Cerebellar cortex (tissue), 1 donor: ENCODE measurements around the gene PTGR2.
"Not testable (repeated sequence)": the region's sequence is repeated elsewhere in the genome, so short reads cannot be mapped to it uniquely, and the experiment has no call there.

ENCODE experiments used
- DNase-seq: peaks from one replicate; pipeline ENCODE4 v3.0.0-alpha.2; 2015; ENCODE audit warnings: low spot score

PTGR2 gene

DNA sequence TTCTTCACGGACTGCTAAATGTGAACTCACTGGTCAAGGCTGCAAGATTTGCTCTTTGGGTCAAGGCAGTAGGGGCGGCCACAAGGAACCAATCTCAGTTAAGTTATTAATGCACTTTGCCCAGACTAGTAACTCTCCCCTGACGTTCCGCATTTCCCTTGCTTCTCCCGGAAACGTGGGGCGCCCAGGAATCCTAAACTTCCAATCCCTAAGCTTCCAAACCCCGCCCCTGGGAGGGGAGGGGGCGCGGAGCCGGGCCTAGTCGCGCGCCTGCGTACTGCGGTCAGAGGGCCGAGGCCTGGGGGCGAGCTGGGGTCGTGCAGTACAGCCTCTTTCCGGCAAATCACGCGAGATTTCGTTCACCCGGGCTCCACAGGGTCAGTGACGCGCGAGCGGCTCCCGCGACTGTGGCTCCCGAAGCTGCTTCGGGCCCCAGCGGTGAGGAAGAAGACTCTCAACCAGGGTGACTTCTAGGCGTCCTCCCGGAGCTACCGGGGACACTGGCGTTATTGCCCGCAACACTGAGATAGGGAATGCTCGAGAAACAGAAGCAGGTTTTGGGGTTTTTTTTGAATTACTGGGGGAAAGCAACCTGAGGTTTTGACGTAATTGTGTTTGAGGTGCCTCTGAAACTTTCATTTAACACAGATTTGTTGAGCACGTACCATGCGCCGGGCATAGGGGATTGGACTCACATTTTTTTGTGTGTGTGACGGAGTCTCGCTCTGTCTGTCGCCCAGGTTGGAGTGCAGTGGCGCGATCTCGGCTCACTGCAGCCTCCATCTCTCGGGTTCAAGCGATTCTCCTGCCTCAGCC lies at the start of gene PTGR2:
Gene PTGR2, plus strand, starts transcription at position 265 of the 816 bp plus-strand sequence. CDS start 7,032 bp downstream, outside the sequence.
- peak; percentile 96 for DNase-seq

DNA sequence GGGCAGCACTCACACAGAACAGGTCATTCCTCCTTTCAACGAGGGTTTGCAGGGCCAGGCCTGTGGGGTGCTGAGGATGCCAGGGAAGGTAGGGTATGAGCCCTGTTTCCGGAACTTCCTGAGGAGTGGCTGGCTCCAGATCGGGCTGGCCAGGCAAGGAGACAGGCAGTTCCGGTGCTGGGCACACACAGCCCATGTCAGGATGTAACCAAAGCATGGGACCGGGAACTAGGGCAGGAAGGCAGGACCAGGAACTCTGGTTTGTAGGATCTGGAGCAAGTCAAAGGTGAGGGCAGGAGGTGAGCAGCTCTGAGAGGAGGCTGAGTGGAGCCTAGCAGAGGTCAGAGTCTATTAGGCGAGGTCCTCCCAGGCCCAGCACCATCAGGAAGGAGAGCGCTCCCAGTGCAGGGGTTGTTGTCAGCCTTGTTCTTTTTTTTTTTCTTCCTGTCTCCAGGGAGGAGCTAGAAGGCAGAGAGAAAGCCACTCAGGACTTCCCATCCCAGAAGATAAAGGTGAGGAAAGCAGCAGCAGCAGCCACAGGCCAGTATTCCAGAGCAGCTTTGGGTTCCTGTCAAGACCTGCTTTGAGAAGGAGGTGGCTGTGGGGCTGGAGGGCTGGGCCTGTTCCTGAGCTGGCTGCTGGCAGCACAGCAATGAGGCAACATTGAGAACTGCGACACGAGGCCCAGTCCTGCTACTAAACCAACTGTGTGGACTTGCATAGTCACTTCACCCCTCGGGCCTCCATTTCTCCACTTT lies 49.0 kb upstream of the PTGR2 start:
- DNase-seq = no peak

DNA sequence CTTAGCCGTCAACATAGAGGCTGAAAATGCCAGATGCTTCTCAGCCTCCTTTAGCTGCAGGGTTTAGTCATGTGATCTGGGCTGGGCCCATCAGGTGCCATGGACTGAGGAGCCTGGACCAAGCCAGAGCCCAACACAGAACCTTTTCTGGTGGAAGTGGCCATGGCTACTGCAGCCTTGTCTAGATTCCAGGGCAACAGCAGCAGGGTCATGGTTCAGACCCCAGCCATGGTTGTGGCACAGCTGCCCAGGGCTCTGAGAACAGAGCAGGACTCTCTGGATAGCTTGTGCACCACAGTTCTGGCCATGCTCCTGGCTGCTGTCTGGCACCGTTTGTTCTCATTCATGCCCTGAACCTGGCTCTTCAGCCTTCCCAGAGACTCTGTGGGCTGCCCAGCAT lies 47.0 kb upstream of the PTGR2 start:
- no peak for DNase-seq

DNA sequence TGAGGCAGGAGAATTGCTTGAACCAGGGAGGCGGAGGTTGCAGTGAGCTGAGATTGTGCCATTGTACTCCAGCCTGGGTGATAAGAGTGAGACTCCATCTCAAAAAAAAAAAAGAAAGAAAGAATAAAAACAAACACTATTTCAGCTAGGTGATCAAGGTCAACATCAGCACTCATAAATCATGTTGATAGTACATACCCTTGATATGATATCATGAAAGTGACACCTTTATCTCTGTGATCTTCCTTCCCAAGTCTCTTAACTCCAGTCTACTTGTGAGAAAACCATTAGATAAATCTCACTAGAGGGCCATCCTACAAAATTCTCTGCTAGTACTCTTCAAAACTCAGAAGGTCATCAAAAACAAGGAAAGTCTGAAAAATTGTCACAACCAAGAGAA lies 44.2 kb upstream of the PTGR2 start:
- no peak for DNase-seq

DNA sequence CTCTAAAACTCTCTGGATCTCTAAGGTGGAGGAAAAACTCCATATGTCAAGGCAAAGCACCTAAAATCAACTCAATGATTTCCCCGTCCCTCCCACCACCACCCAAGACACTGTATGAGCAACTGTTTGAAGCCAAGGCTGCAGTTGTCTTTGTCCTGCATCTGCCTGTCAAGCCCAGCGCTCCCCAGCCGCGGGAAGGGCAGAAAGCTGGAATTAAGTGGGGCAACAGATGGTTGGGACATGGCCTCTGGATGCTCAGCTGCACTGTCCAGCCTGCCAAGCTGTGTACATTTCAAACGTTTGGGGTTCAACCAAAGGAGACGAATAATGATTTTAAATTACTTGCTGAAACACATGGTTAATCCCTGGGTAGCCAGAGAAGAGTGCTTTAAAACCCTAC lies 42.2 kb upstream of the PTGR2 start:
- no peak for DNase-seq

DNA sequence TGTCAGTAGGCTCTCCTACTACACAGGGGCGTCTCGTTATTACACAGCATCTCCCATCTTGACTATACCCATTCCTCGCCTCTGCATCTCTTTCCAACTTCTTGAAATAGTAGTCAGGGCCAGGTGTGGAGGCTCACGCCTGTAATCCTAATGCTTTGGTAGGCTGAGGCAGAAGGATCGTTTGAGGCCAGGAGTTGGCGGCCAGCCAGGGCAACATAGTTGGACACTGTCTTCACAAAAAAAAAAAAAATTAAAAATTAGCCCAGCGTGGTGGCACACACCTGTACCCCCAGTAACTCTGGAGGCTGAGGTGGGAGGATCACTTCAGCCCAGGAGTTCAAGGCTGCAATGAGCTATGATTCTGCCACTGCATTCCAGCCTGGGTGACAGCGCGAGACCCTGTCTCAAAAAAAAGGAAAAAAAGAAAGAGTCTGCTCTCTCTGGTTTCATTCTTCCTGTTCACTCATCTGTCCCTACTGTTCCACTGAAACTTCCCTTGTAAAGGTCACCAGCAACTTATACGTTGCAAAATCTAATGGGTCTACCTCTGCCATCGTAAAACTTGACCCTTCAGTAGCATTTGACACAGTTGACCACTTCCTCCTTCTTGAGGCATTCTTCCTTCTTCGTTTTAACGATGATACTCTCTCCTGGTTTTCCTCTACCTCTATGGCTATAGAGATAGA lies 41.0 kb upstream of the PTGR2 start:
- no peak for DNase-seq

DNA sequence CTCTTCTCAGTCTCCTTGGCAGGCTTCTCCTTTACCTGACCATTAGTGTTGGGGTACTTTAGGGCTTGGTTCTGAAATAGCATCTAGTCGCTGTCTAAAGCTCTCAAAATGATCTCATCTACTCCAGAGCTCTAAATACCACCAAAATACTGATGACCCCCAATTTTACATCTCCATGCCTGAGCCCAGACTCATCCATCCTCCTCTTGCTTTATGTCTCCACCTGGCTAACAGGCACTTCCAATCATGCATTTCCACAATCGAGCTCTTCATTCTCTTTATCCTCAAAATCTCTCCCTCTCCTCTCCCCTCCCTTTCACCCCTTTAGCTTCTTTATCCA lies 40.5 kb upstream of the PTGR2 start:
- no peak for DNase-seq

DNA sequence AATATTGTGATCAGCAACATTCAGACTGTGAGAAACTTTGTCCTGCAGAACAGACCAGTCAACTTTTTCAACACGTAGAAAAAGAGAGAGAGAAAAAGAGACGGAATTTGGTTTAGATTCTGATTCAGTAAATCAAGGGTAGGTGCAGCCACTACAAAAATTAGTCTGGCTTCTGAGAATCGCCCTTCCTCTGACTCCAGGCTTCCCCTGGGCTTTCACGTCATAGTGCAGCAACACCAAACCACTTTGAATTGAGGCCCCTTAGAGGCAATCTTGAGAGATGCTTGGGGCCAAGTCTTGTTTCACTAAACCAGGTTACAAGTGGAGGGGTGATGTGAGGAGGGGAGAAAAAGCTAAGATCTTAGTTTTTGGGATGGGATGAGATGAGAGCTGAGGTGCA lies 37.5 kb upstream of the PTGR2 start:
- DNase-seq = no peak

DNA sequence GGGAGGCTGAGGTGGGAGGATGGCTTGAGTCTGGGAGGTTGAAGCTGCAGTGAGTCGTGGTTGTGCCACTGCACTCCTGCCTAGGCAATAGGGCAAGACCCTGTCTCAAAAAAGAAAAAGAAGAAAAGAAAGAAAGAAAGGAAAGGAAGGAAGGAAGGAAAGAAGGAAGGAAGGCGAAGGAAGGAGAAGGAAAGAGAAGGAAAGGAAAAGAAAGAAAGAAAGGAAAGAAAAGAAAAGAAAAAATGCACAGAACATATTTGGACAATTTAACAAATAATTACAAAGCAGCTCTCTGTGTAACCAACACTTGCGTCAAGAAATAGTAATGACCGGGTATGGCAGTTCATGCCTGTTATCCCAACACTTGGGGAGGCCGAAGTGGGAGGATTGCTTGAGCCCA lies 35.8 kb upstream of the PTGR2 start:
- no peak for DNase-seq

DNA sequence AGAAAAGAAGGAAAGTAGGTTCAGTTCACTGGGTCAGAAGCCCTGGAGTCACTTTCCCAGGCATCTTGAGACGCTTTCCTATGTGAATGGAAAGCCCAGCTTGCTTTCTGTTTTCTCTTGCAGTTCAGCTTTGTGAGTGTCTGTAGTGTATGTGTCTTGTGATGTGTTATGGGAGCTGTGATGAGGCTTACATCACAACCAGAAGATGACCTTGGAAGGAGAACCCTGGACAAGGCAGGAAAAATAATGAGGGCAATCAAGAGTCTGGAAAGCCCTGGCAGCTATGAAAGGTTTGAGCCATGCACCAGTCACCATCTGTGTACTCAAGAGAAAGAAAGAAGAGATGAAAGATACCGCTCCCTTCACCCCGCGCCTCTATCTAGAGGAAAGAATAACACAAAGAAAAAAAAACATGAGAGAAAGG lies 35.2 kb upstream of the PTGR2 start:
- DNase-seq = no peak

DNA sequence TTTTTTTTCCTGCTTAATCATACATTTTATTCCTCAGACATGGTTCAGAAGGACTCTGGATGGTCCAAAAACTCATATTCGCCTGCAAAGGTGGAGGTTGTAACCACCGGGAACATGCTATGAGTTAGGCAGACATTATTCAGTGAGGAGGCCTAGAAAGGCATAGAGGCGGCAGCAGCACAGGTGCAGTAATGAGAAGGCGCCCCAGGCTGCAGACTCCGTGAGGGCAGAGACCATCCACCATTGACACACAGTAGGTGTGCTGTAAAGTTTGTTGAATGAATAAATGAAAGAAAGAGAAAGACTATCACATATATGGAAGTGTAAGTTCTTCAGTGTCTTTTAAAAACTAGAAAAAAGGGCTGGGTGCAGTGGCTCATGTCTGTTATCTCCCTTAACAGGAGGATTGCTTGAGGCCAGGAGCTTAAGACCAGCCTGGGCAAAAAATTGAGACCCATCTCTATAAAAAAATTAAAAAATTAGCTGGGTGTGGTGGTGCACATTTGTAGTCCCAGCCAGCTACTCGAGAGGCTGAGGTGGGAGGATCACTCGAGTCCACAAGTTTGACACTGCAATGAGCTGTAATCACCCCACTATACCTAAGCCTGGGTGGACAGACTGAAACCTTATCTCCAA lies 34.5 kb upstream of the PTGR2 start:
- no peak for DNase-seq

DNA sequence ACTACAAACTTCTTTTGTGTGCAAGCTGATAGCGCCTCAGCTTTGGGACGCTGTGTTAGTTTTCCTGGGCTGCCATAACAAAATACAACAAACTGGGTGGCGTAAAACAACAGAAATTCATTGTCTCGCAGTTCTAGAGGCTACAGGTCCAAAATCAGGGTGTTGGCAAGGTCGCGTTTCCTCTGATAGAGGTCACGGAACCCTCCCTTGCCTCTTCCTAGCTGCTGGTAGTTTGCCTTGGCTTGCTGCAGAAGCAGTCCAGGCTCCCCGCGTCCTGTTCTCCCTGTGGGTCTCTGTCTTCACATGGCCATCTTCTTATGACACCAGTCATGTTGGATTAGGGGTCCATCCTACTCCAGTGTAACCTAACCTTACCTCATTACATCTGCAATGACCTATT lies 32.8 kb upstream of the PTGR2 start:
- DNase-seq = no peak

DNA sequence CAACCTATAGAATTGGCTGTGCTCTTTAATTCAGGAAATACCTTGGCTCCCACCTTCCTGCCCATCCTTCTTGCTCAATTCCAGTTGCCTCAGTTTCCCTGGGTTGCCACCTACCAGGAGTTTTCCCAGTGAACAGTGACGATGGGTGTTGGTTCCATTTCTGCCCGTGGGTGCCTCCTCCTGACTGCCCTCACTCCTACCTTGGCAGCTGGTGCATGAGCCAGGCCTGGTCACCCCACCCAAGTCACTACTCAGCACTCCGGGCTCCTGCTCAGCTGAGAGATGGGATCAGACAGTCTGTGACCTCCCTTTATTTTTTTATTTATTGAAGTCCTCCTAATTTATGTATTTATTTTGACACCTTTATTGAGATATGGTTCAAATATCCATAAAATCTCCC lies 31.0 kb upstream of the PTGR2 start:
- DNase-seq = no peak

DNA sequence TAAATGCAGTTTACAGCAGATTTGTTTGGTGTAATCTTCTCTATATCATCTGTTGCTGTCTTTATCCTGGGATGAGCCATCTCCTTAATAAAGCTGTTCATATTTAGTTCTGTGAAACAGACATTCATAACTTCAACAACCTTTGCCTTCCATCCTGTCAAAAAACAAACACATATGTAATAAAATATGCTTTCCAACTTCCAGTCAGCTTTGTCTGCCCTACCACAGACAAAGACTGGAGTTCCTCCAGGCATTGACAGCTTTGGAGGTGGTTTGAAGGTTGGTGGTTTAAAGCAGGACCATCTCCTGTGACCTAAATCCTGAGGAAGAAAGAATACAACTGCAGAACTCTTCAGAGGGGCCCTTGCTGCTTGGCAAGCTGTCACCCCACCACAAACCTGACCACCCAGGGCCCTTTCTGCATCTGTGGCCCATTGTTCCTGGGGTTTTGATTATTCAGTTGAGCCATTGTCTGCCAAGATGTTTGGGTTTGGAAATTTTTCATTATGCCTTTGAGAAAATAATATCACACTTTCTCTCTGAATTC lies 28.2 kb upstream of the PTGR2 start:
- DNase-seq = no peak

DNA sequence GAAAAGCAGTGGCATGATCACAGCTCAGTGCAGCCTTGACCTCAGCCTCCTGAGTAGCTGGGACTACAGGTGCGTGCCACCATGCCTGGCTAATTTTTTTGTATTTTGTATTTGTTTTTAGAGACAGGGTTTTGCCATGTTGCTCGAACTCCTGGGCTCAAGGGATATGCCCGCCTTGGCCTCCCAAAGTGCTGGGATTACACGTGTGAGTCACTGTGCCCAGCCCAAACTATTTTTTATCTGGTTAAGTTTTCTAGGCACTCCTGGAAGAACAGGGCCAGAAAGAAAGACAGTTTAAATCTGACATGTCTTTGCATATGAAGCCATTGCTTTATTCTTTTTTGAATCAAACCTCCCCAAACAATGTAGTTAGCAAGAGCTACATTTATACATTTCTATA lies 27.5 kb upstream of the PTGR2 start:
- no peak for DNase-seq

DNA sequence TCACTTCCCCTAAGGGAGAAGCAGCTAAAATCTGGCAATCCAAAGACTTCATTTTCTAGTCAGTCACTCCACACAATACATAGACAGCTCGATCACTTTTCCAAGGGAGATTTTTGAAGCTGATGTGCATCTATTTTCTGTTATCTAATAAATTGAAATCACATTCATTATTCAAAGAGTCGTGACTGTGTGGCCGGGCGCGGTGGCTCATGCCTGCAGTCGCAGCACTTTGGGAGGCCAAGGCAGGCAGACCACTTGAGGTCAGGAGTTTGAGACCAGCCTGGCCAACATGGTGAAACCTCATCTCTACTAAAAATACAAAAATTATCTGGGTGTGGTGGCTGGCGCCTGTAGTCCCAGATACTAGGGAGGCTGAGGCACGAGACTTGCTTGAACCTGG lies 27.1 kb upstream of the PTGR2 start:
- no peak for DNase-seq

DNA sequence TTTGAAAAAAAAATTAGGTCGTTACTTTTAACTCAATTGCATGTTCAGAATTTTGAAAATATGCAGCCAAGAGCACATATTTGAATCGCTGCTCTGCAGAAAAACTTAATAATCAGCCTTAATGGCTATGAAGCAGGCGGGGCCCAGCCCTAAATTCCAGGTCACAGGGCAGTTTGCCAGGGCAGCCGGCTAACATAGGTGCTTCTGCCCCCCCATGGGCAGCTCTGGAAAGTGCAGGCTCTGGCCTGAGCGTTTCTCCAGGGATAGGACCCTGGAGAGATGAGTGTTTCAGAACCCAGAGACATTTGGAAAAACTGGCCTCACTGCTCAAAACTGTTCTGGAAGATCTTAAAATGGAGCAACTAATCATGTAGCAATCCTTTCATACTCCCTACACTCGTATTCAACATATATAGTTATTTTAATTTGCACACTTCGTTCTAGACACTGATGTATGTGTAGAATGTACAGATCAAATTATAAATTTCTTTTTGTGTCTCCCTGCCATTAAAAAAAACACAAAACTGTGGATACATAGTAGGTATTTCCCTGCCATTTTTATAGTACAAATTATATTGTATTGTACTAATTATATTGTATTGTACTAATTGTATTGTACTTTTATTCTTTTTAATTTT lies 26.0 kb upstream of the PTGR2 start:
- peak; percentile 76 for DNase-seq

DNA sequence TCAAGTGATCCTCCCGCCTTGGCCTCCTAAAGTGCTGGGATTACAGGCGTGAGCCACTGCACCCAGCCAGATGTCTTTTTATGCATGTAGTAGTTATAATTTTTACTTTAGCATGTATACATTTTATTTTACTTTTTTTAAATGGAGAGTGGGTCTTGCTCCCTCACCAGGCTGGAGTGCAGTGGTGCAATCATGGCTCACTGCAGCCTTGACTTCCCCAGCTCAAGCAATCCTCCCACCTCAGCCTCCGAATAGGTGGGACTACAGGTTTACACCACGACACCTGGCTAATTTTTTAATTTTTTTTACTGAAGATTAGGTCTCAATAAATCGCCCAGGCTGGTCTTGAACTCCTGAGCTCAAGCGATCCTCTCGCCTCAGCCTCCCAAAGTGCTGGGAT lies 24.4 kb upstream of the PTGR2 start:
- DNase-seq = not testable (repeated sequence)

DNA sequence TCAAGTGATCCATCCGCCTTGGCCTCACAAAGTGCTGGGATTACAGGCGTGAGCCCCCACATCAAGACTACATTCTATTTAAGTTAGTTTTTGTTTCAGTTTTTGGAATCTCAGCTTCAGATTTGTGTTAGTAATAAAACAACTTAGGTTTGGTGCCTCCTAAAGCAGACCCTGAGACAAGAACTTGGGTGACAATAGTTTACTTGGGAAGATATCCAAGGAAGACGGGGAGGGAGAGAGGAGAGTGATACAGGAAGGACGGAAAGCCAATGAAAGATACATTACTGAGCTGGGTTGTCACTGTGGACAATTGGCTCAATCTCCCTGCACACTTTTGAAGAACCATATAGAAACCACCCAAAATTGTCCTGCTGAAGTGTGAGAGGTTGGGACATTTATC lies 22.6 kb upstream of the PTGR2 start:
- DNase-seq = no peak

DNA sequence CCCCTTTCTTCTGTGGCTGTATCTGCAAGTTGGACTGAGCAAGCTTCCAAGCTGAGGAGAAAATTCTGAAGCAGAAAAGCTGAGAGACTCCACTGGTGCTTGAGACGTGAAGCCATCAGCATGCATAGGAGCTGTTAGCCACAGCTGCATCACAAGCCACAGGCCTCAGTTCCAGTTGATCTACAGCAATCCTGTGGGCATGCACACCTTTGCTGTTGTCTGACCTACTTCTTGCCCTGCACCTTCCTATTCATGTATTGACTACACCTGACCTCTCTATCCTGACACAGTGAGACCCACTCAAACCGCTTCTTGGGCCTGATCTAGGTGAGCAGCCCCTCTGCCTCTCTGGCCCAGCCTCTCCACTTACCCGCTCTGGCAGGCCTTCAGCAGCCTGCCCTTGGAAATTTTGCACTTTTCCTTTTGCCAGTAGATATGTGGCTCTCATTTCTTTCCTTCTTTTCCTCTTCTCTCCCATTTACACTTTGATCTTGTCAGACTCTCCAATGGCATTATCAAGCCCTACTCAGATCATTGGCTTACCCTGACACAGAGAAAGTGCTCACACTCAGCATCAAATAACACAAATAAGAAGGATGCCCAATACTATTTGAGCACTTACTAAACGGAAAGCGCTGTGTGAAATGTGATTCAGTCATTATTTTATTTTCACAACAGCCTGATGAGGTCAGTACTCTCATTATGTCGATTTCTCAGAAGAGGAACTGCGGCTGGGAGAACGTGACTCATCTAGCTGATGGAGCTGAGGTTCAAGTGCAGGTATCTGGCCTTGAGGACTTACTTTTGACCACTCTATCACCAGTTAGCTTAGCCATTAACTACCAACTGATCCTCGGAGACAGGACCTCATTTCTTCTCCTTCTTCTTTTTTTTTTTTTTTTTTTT lies 21.9 kb upstream of the PTGR2 start:
- DNase-seq = no peak

DNA sequence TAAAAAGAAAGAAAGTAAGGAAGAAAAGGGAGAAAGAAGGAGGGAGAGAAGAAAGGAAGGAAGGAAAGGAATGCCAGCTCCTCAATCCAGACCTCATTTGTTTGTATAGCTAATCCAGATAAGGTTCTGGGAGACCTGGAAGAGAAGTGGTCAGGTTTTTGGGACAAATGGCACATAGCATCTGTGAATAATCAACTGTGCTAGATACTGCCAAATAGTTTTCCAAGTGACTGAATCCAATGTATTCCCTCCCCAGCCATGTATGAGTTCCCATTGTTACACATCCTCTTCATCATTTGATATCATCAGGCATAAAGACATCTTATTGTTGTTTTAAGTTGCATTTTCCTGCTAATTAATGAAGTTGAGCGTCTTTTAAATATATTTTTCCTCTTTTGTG lies 18.6 kb upstream of the PTGR2 start:
- DNase-seq = peak; percentile 87
